Measurements from ENCODE around the gene RASA3. TPM values are rescaled to one million over a fixed set of nuclear protein-coding genes. Genes with fewer than 3 reads are reported as not detected.

Gene RASA3
- total RNA-seq, 1 donor from 2014 or later, result 41.1 TPM

- Histone ChIP-seq H3K9me3 (ENCODE audit: insufficient read depth, low read depth, low read length) (no peaks in the 10 kb centered on the region), H3K4me3 (ENCODE audit: insufficient read depth, low read depth, low read length) (no peak overlapping the region), H3K27ac (ENCODE audit: low read depth, low read length) (no peak overlapping the region), H3K4me2 (ENCODE audit: low read length) (no peak overlapping the region), H3K4me1 (ENCODE audit: insufficient read depth, low read length) (peaks cover 4% of the 10 kb centered on the region), H4K20me1 (ENCODE audit: insufficient read depth, low read length) (peaks cover 26% of the 10 kb centered on the region), H3K27me3 (ENCODE audit: insufficient read depth, low read length) (no peaks in the 10 kb centered on the region), H3K9ac (ENCODE audit: low read length) (no peak overlapping the region), H3K36me3 (ENCODE audit: insufficient read depth, low read length) (peaks cover 2% of the 10 kb centered on the region), H3K79me2 (ENCODE audit: insufficient read depth, low read length) (no peaks in the 10 kb centered on the region), H2AFZ (ENCODE audit: low read depth, low read length) (no peak overlapping the region)
- Mint-ChIP-seq H3K36me3 (ENCODE audit: low read depth, unreplicated experiment) (peaks cover 38% of the 10 kb centered on the region), H3K9me3 (ENCODE audit: unreplicated experiment) (peaks cover 11% of the 10 kb centered on the region), H3K27me3 (ENCODE audit: low read depth, unreplicated experiment) (no peaks in the 10 kb centered on the region), H3K4me3 (ENCODE audit: unreplicated experiment) (no peak overlapping the region), H3K27ac (ENCODE audit: unreplicated experiment) (no peak overlapping the region), H3K4me1 (ENCODE audit: low read depth, unreplicated experiment) (no peaks in the 10 kb centered on the region)
- DNase-seq (ENCODE audit: low read depth) (no peak), FAIRE-seq (no peak)
- no peak for TF ChIP-seq EZH2 (IDR thresholded peaks at IDR 0.05; ENCODE audit: insufficient read depth, low read length)
- no peak for TF ChIP-seq CTCF (IDR thresholded peaks at IDR 0.05; ENCODE audit: insufficient read depth, low read depth, low read length)
Measured at GRCh38 chr13:113946409-113947181, 185.8 kb downstream of the RASA3 start.

- H3K36me3 Mint-ChIP-seq (ENCODE audit: low read depth, unreplicated experiment), result peaks cover 38% of the 10 kb centered on the region
- Histone ChIP-seq H3K4me1 (ENCODE audit: insufficient read depth, low read length) (peaks cover 6% of the 10 kb centered on the region), H2AFZ (ENCODE audit: low read depth, low read length) (no peak overlapping the region), H3K27ac (ENCODE audit: low read depth, low read length) (no peak overlapping the region), H3K9me3 (ENCODE audit: insufficient read depth, low read depth, low read length) (no peaks in the 10 kb centered on the region), H3K36me3 (ENCODE audit: insufficient read depth, low read length) (peaks cover 2% of the 10 kb centered on the region), H4K20me1 (ENCODE audit: insufficient read depth, low read length) (peaks cover 26% of the 10 kb centered on the region), H3K4me3 (ENCODE audit: insufficient read depth, low read depth, low read length) (no peak overlapping the region), H3K27me3 (ENCODE audit: insufficient read depth, low read length) (no peaks in the 10 kb centered on the region), H3K9ac (ENCODE audit: low read length) (no peak overlapping the region), H3K4me2 (ENCODE audit: low read length) (no peak overlapping the region), H3K79me2 (ENCODE audit: insufficient read depth, low read length) (no peaks in the 10 kb centered on the region)
- H3K9me3 Mint-ChIP-seq (ENCODE audit: unreplicated experiment), result peaks cover 11% of the 10 kb centered on the region
- no peak overlapping the region for H3K4me3 Mint-ChIP-seq (ENCODE audit: unreplicated experiment)
- no peaks in the 10 kb centered on the region for H3K4me1 Mint-ChIP-seq (ENCODE audit: low read depth, unreplicated experiment)
- no peaks in the 10 kb centered on the region for H3K27me3 Mint-ChIP-seq (ENCODE audit: low read depth, unreplicated experiment)
- no peak for FAIRE-seq
- no peak for DNase-seq (ENCODE audit: low read depth)
- TF ChIP-seq CTCF (IDR thresholded peaks at IDR 0.05; ENCODE audit: insufficient read depth, low read depth, low read length) (no peak), EZH2 (IDR thresholded peaks at IDR 0.05; ENCODE audit: insufficient read depth, low read length) (no peak)
- H3K27ac Mint-ChIP-seq (ENCODE audit: unreplicated experiment), result no peak overlapping the region
Measured at GRCh38 chr13:113945857-113946408, 186.5 kb downstream of the RASA3 start.

All from astrocyte (in vitro differentiated cells and primary cell).